ENCODE results near the gene LRMDA. TPM values are rescaled to one million over a fixed set of nuclear protein-coding genes. Genes with fewer than 3 reads are reported as not detected.
A peak's percentile ranks its signal among the peaks of the same experiment; 100 is the strongest.

LRMDA gene
- total and polyA plus RNA-seq, 2 of the 4 experiments (the other 2 are of a cell fraction) = 0.07 TPM; not detected in 1

GRCh38 chr10:76017026-76017732 lies 585.8 kb downstream of the LRMDA start:
- no peak overlapping the region for H3K4ac ChIP-seq (ENCODE audit: low read depth, low read length)
- no peak overlapping the region for H3K4me2 ChIP-seq (ENCODE audit: low read depth, low read length)
- H2BK5ac ChIP-seq (ENCODE audit: low read depth, low read length, poor library complexity, severe bottlenecking) = no peak overlapping the region
- no peak overlapping the region for H3K56ac ChIP-seq (ENCODE audit: extremely low read depth, insufficient read depth, low read length)
- H3K14ac ChIP-seq (replicated peaks; ENCODE audit: low read depth, low read length) = no peak overlapping the region
- H3K23ac ChIP-seq (ENCODE audit: low read depth, low read length) = no peak overlapping the region
- ChIA-PET POLR2A (ENCODE audit: unreplicated experiment) (no interaction called here), CTCF (no interaction called here)
- H3K27ac ChIP-seq (ENCODE audit: insufficient read depth, low read length) = no peak overlapping the region
- no peak for ATAC-seq (ENCODE audit: low read depth)
- in situ Hi-C loops (cut with MboI; ENCODE audit: low sequenced_read_pairs) (no loop called here), intact Hi-C loops (cut with micrococcal nuclease) (no loop called here), dilution Hi-C loops (cut with HindIII; ENCODE audit: low sequenced_read_pairs, unreplicated experiment) (no loop called here)
- H3K27me3 ChIP-seq (ENCODE audit: control insufficient read depth, insufficient read depth, low read length) = peaks cover 6% of the 10 kb centered on the region; the same call in 1 of the 2 replicates
- no peaks in the 10 kb centered on the region for H3K79me1 ChIP-seq (ENCODE audit: low read depth in 1 of 2, low read length in 2 of 2)
- no TSS peak for BruUV-seq (replicated peaks)
- no peaks in the 10 kb centered on the region for H3K9me3 ChIP-seq (ENCODE audit: control insufficient read depth, insufficient read depth, low read length)
- WGBS, 2 experiments (ENCODE audit: extremely low coverage in 2 of 2, insufficient read length in 1 of 2) = 93% methylated on average over 5 of the region's 14 CpGs; no CpG with 5 or more reads in 1 of the 2 experiments
- peak; percentile 1 for DNase-seq
- H3K9ac ChIP-seq (ENCODE audit: low read depth, low read length) = no peak overlapping the region
- H3K18ac ChIP-seq (ENCODE audit: low read depth, low read length) = no peak overlapping the region
- no peak overlapping the region for H4K91ac ChIP-seq (ENCODE audit: insufficient read depth, low read depth, low read length)
- H3K4me1 ChIP-seq (ENCODE audit: control insufficient read depth, insufficient read depth, low read length) = no peaks in the 10 kb centered on the region
- H2BK120ac ChIP-seq (ENCODE audit: low read depth, low read length) = no peak overlapping the region
- no peak overlapping the region for H2BK20ac ChIP-seq (ENCODE audit: low read depth, low read length)
- H3K4me3 ChIP-seq (ENCODE audit: insufficient read depth, low read depth, low read length) = no peak overlapping the region
- TF ChIP-seq NFE2L2 (IDR thresholded peaks at IDR 0.05; ENCODE audit: low read depth, low read length) (no peak), MXI1 (IDR thresholded peaks at IDR 0.05; ENCODE audit: borderline replicate concordance, low read depth, low read length) (no peak), RCOR1 (IDR thresholded peaks at IDR 0.05; ENCODE audit: insufficient replicate concordance, low read length) (no peak), RFX5 (IDR thresholded peaks at IDR 0.05; ENCODE audit: low read depth, low read length) (no peak), FOS (IDR thresholded peaks at IDR 0.05; ENCODE audit: low read depth, low read length) (no peak), POLR2A (IDR thresholded peaks at IDR 0.05; ENCODE audit: low read depth, low read length) (no peak), CEBPB (IDR thresholded peaks at IDR 0.05; ENCODE audit: low read depth, low read length) (no peak), MAZ (IDR thresholded peaks at IDR 0.05; ENCODE audit: borderline replicate concordance, low read depth, low read length) (no peak), BHLHE40 (IDR thresholded peaks at IDR 0.05; ENCODE audit: low read depth, low read length) (no peak), RAD21 (IDR thresholded peaks at IDR 0.05; ENCODE audit: low read length) (no peak), CHD1 (IDR thresholded peaks at IDR 0.05; ENCODE audit: low read depth, low read length) (no peak), SMC3 (IDR thresholded peaks at IDR 0.05; ENCODE audit: low read depth, low read length) (no peak)
- TF ChIP-seq, protein P1, sequence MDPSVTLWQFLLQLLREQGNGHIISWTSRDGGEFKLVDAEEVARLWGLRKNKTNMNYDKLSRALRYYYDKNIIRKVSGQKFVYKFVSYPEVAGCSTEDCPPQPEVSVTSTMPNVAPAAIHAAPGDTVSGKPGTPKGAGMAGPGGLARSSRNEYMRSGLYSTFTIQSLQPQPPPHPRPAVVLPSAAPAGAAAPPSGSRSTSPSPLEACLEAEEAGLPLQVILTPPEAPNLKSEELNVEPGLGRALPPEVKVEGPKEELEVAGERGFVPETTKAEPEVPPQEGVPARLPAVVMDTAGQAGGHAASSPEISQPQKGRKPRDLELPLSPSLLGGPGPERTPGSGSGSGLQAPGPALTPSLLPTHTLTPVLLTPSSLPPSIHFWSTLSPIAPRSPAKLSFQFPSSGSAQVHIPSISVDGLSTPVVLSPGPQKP (IDR thresholded peaks at IDR 0.05; ENCODE audit: borderline replicate concordance, low read depth, low read length) = no peak
- H2AFZ ChIP-seq (replicated peaks; ENCODE audit: low read length, poor library complexity) = no peak overlapping the region
- H2AK9ac ChIP-seq (replicated peaks; ENCODE audit: low read depth, low read length, poor library complexity) = no peak overlapping the region
- H3K36me3 ChIP-seq (ENCODE audit: control insufficient read depth, insufficient read depth, low read length) = no peaks in the 10 kb centered on the region
- H4K5ac ChIP-seq (ENCODE audit: low read depth, low read length) = no peak overlapping the region
- no peaks in the 10 kb centered on the region for H4K20me1 ChIP-seq (ENCODE audit: insufficient read depth, low read length)
- H2BK15ac ChIP-seq (ENCODE audit: low read depth, low read length) = no peak overlapping the region
- H3K9me1 ChIP-seq (ENCODE audit: insufficient read depth, low read length) = no peaks in the 10 kb centered on the region
- H4K8ac ChIP-seq (ENCODE audit: low read depth in 2 of 2, low read length in 2 of 2) = no peak overlapping the region
- H2AK5ac ChIP-seq (ENCODE audit: low read depth, low read length) = no peak overlapping the region

All from IMR-90 (cell line).